GM21825 (cell line): Measurements from ENCODE around the gene TXNDC11.

Source experiments
- ATAC-seq: cut with Tn5 transposase; IDR thresholded peaks from one replicate; pipeline ENCODE4 v1.9.1; 2021; ENCODE audit warnings: mild to moderate bottlenecking, moderate library complexity; ENCODE audit not compliant: unreplicated experiment

Gene TXNDC11

GRCh38 chr16:11665071-11665491, 77.6 kb downstream of the TXNDC11 start:
- no peak for ATAC-seq

GRCh38 chr16:11662582-11662981, 80.1 kb downstream of the TXNDC11 start:
- no peak for ATAC-seq

- ATAC-seq, result no peak
Observed at GRCh38 chr16:11660565-11660964, 82.1 kb downstream of the TXNDC11 start.

- ATAC-seq, result no peak
Observed at GRCh38 chr16:11658896-11659708, 83.6 kb downstream of the TXNDC11 start.

- ATAC-seq, result no peak
Observed at GRCh38 chr16:11657556-11657955, 85.1 kb downstream of the TXNDC11 start.

GRCh38 chr16:11655655-11656054, 87.0 kb downstream of the TXNDC11 start:
- no peak for ATAC-seq

GRCh38 chr16:11651796-11652195, 90.9 kb downstream of the TXNDC11 start:
- no peak for ATAC-seq

GRCh38 chr16:11650641-11651591, 91.7 kb downstream of the TXNDC11 start:
- no peak for ATAC-seq

GRCh38 chr16:11649276-11649675, 93.4 kb downstream of the TXNDC11 start:
- ATAC-seq, result no peak

GRCh38 chr16:11642765-11643116, 99.9 kb downstream of the TXNDC11 start:
- ATAC-seq, result no peak

GRCh38 chr16:11640987-11641817, 101.5 kb downstream of the TXNDC11 start:
- ATAC-seq, result no peak

GRCh38 chr16:11639925-11640899, 102.4 kb downstream of the TXNDC11 start:
- ATAC-seq, result no peak

- ATAC-seq, result no peak
Observed at GRCh38 chr16:11639008-11639562, 103.6 kb downstream of the TXNDC11 start.

- no peak for ATAC-seq
Observed at GRCh38 chr16:11638140-11638539, 104.5 kb downstream of the TXNDC11 start.

GRCh38 chr16:11637320-11637719, 105.3 kb downstream of the TXNDC11 start:
- no peak for ATAC-seq

- ATAC-seq, result no peak
Observed at GRCh38 chr16:11636172-11636721, 106.4 kb downstream of the TXNDC11 start.

- ATAC-seq, result no peak
Observed at GRCh38 chr16:11635679-11636171, 106.9 kb downstream of the TXNDC11 start.

- ATAC-seq, result no peak
Observed at GRCh38 chr16:11635113-11635652, 107.5 kb downstream of the TXNDC11 start.

- ATAC-seq, result no peak
Observed at GRCh38 chr16:11634312-11634711, 108.3 kb downstream of the TXNDC11 start.
